ENCODE data around the gene SND1.

The SND1 gene

GRCh38 chr7:127888411-127888810 lies 236.4 kb downstream of the SND1 start:
- H3K27ac ChIP-seq (replicated peaks) = no peak overlapping the region
- H3K4me3 ChIP-seq (replicated peaks; ENCODE audit: insufficient read depth, low read length) = no peak overlapping the region
- no peaks in the 10 kb centered on the region for H3K27me3 ChIP-seq (ENCODE audit: insufficient read depth, poor library complexity, severe bottlenecking)
- TF ChIP-seq SPI1 (IDR thresholded peaks at IDR 0.05; ENCODE audit: borderline replicate concordance, low read depth) = no peak
- no peak for TF ChIP-seq GABPA (IDR thresholded peaks at IDR 0.05; ENCODE audit: low read depth)
- TF ChIP-seq, protein P1, sequence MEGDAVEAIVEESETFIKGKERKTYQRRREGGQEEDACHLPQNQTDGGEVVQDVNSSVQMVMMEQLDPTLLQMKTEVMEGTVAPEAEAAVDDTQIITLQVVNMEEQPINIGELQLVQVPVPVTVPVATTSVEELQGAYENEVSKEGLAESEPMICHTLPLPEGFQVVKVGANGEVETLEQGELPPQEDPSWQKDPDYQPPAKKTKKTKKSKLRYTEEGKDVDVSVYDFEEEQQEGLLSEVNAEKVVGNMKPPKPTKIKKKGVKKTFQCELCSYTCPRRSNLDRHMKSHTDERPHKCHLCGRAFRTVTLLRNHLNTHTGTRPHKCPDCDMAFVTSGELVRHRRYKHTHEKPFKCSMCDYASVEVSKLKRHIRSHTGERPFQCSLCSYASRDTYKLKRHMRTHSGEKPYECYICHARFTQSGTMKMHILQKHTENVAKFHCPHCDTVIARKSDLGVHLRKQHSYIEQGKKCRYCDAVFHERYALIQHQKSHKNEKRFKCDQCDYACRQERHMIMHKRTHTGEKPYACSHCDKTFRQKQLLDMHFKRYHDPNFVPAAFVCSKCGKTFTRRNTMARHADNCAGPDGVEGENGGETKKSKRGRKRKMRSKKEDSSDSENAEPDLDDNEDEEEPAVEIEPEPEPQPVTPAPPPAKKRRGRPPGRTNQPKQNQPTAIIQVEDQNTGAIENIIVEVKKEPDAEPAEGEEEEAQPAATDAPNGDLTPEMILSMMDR (IDR thresholded peaks at IDR 0.05; ENCODE audit: insufficient read depth, low read length) = no peak
- TF ChIP-seq, protein P2, sequence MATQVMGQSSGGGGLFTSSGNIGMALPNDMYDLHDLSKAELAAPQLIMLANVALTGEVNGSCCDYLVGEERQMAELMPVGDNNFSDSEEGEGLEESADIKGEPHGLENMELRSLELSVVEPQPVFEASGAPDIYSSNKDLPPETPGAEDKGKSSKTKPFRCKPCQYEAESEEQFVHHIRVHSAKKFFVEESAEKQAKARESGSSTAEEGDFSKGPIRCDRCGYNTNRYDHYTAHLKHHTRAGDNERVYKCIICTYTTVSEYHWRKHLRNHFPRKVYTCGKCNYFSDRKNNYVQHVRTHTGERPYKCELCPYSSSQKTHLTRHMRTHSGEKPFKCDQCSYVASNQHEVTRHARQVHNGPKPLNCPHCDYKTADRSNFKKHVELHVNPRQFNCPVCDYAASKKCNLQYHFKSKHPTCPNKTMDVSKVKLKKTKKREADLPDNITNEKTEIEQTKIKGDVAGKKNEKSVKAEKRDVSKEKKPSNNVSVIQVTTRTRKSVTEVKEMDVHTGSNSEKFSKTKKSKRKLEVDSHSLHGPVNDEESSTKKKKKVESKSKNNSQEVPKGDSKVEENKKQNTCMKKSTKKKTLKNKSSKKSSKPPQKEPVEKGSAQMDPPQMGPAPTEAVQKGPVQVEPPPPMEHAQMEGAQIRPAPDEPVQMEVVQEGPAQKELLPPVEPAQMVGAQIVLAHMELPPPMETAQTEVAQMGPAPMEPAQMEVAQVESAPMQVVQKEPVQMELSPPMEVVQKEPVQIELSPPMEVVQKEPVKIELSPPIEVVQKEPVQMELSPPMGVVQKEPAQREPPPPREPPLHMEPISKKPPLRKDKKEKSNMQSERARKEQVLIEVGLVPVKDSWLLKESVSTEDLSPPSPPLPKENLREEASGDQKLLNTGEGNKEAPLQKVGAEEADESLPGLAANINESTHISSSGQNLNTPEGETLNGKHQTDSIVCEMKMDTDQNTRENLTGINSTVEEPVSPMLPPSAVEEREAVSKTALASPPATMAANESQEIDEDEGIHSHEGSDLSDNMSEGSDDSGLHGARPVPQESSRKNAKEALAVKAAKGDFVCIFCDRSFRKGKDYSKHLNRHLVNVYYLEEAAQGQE (IDR thresholded peaks at IDR 0.05; ENCODE audit: insufficient replicate concordance, low read depth) = no peak
- no peak for TF ChIP-seq POLR2AphosphoS5 (IDR thresholded peaks at IDR 0.05; ENCODE audit: low read depth)
- DNase-seq (ENCODE audit: low read depth in 1 of 2, low spot score in 1 of 2) = no peak

GRCh38 chr7:127888825-127889224 lies 236.8 kb downstream of the SND1 start:
- no peak overlapping the region for H3K27ac ChIP-seq (replicated peaks)
- H3K27me3 ChIP-seq (ENCODE audit: insufficient read depth, poor library complexity, severe bottlenecking) = no peaks in the 10 kb centered on the region
- H3K4me3 ChIP-seq (replicated peaks; ENCODE audit: insufficient read depth, low read length) = no peak overlapping the region
- DNase-seq (ENCODE audit: low read depth in 1 of 2, low spot score in 1 of 2) = no peak
- no peak for TF ChIP-seq SPI1 (IDR thresholded peaks at IDR 0.05; ENCODE audit: borderline replicate concordance, low read depth)
- no peak for TF ChIP-seq GABPA (IDR thresholded peaks at IDR 0.05; ENCODE audit: low read depth)
- TF ChIP-seq, protein P2 (IDR thresholded peaks at IDR 0.05; ENCODE audit: insufficient replicate concordance, low read depth) = no peak
- TF ChIP-seq, protein P1 (IDR thresholded peaks at IDR 0.05; ENCODE audit: insufficient read depth, low read length) = no peak

GRCh38 chr7:127889677-127890076 lies 237.7 kb downstream of the SND1 start:
- TF ChIP-seq, protein P1 (IDR thresholded peaks at IDR 0.05; ENCODE audit: insufficient read depth, low read length) = no peak
- no peak for TF ChIP-seq GABPA (IDR thresholded peaks at IDR 0.05; ENCODE audit: low read depth)
- no peak for DNase-seq (ENCODE audit: low read depth in 1 of 2, low spot score in 1 of 2)
- Histone ChIP-seq H3K4me3 (replicated peaks; ENCODE audit: insufficient read depth, low read length) (no peak overlapping the region), H3K27me3 (ENCODE audit: insufficient read depth, poor library complexity, severe bottlenecking) (no peaks in the 10 kb centered on the region), H3K27ac (replicated peaks) (no peak overlapping the region)

DNA sequence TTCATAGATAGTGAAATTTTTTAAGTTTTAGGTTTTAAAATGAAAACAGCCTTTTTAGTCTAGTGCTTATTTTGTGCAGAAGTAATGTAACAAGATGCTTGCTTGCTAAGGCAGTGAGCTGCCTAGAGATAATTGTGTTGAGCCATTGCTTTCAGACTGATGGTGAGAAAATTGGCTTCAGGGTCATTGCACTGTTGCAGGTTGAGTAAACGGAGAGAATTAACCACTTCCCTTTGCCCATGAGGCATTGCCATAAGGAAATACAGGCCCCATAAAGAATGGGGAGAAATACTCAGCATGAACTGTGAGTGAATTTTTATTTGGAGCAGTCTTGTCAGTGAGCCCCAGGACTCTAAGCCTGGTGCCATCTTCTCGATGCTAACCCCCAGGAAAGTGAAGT lies 238.7 kb downstream of the SND1 start:
- peak in 1 of 2 experiments; percentile 71 for DNase-seq (ENCODE audit: low read depth in 1 of 2, low spot score in 1 of 2)
- Histone ChIP-seq H3K27me3 (ENCODE audit: insufficient read depth, poor library complexity, severe bottlenecking) (no peaks in the 10 kb centered on the region), H3K27ac (replicated peaks) (no peak overlapping the region), H3K4me3 (replicated peaks; ENCODE audit: insufficient read depth, low read length) (no peak overlapping the region)
- peak; percentile 84 for TF ChIP-seq SPI1 (IDR thresholded peaks at IDR 0.05; ENCODE audit: borderline replicate concordance, low read depth)
- TF ChIP-seq, protein P1 (IDR thresholded peaks at IDR 0.05; ENCODE audit: insufficient read depth, low read length) = no peak

All from HL-60 (cell line).